NOMO-1 treated with DMSO at 0.1 percent for 48 hours (cell line): ENCODE results near the gene ARHGEF11.

Experiments used
- DNase-seq: peaks from one replicate; lab custom pipeline; 2025; ENCODE audit not compliant: unreplicated experiment; lab: John Stamatoyannopoulos, UW

The ARHGEF11 gene

DNA sequence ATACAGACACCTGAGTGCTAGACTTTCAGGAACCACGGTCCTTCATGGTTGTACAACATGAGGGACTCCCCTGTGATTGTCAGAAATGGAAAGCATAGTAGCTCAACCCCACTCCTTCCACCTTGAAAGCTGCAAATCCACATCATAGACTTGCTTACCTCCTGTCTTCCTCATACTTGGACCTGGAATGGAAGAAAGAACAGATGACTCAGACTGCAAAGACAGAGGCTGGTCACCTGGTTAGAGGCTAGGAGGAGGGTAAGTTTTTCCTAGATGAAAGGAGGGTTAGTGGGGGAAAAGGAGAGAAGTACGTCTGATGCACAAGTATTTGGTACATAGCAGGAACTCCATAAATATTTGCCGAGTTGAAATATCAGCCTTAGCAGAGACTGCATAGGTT, 87.9 kb downstream of the ARHGEF11 start:
- no peak for DNase-seq

DNA sequence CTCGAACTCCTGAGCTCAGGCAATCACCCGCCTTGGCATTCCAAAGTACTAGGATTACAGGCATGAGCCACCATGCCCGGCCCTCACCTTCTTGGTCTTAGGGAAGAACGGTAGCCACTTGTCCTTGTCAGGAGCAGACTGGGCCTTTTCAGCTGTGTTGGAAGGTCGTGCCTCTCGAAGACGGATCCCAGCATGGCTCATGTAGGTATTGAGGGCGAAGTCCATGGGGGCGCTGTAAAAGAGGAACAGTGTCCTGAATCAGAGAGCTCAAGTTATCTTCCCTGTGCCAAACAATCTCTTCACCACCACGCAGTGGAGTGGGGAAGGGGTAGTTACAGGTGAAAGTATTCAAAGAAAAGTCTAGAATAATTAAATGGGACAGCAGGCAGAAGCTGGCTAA, 89.2 kb downstream of the ARHGEF11 start:
- no peak for DNase-seq

- DNase-seq = no peak
These were observed 92.0 kb downstream of the ARHGEF11 start for GRCh38 chr1:156953571-156953970.

DNA sequence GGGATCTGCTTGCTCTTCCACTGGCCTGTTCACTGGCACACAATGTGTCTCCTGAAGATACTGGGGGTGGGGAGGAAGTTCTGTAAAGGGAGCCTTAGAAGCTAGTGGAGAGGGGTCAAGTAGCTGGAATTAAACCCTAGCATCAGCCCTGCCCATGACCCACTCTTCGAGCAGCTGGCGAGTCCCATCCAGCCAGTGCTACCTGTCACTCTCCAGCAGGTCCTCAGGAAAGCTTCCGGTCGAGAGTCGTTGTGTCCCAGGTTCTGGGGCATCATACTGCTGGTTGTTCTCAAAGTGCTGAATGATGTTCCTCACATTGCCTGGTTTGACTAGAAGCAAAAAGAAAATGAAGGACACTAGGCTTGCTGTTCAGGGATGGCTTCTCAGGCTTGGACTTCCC, 94.2 kb downstream of the ARHGEF11 start:
- no peak for DNase-seq

- DNase-seq = no peak
These were observed 96.4 kb downstream of the ARHGEF11 start for GRCh38 chr1:156949127-156949526.

- no peak for DNase-seq
These were observed 96.8 kb downstream of the ARHGEF11 start for GRCh38 chr1:156948708-156949107.

DNA sequence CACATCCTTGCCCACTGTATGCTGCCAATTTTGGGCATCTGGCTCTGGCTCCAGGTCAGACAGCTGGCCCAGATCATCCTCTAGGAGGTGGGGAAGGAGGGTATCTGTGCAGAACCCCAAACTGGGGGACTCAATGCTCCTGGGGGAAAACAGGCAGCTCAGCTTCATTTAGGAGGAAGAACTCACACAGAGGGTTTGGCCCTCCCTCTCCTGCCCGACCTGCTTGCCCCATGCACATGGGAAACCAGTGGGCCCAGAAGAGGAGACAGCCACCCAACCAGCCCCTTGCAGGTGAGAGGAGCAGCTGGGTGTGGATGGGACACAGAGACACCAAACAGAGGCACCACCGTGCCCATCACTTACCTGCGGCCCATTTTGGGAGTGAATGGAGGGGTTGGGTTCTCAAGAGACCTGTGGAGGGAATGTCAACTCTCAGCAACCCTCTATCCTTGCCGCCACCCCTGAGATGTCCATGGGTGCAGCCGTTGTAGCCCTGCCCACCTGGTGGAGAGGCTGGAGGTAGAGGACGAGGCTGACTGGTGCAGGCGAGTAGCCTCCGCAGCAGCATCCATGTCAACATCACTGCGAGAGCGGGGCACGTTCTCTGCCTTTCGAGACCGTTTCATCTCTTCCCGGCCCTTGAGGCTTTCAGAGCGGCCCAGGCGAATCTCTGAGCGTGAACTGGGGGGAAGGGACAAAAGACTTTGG, 97.6 kb downstream of the ARHGEF11 start:
- DNase-seq = no peak

DNA sequence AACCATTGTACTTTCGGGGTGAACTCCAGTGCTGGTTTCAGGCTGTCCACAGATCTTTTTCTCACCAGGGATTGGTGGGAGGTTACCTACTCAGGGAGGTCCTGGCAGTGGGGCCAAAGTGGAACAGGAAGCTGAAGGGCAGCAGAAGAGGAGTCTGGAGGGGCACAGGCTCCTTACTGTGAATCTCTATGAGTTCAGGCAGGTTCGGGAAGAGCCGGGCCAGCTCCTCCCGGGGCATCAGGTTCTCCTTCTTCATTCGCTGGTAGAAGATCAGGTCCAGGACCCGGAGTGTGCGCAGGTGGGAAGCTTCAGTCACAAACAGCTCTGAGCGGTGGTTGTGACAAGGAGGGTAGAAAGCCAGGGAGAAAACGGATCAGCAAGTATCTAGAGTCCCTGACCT, 98.4 kb downstream of the ARHGEF11 start:
- no peak for DNase-seq

DNA sequence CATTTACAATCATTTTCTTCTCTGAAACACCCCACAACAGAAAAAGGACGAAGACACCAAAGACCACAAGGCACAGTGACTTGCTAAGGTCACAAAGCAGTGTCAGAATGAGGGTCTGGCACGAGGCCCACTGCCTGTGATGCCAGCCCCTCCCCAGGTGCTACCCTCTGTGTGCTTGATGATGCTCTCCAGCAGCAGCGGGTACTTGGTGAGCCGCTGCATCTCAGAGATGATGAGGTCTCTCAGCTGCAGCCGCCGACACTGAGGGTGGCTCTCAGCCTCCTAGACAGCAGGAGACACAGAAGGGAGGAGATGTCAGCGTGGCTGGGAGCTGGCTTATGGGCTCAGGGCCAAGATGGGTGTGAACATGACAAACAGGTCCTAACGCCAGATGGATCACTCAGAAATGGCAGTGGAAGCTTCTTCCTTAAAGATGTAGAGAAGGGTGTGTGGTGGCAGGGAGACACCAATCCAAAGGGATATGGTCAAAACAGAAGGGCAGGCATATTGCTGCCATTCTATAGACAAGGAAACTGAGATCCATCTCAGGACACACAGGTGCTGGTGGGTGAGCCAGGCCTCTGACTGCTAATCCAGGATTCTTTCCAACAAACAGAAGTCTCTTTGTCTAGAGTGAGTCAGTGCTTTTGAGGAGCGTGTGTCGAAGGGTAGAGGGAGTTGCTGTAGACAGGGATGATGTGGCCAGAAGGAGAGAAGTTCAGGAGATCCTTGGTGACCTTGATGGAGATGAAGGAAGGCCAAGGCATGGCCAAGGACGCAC, 99.5 kb downstream of the ARHGEF11 start:
- DNase-seq = no peak

- no peak for DNase-seq
These were observed 100.7 kb downstream of the ARHGEF11 start for GRCh38 chr1:156944848-156945247.

- no peak for DNase-seq
These were observed 101.3 kb downstream of the ARHGEF11 start for GRCh38 chr1:156944268-156944667.

GRCh38 chr1:156943756-156944155, 101.8 kb downstream of the ARHGEF11 start:
- DNase-seq = no peak

DNA sequence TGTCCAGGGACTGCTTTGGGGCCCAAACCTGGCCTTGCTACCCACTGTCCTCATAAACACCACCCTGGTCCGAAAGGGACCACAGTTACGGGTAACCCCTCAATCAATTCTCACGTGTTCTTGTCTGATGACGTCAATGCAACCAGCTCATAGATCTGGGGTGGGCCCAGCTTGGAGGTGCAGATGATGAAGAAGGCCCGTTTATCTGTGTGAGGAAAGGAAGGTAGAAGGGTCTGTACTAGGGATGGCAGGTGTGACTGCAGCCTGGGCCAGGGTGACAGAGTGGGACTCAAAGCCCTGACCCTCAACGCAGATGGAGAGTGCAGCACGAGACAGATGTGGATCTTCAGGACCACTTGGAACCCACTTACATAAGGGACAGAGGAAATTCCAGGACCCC, 103.0 kb downstream of the ARHGEF11 start:
- DNase-seq = no peak

DNA sequence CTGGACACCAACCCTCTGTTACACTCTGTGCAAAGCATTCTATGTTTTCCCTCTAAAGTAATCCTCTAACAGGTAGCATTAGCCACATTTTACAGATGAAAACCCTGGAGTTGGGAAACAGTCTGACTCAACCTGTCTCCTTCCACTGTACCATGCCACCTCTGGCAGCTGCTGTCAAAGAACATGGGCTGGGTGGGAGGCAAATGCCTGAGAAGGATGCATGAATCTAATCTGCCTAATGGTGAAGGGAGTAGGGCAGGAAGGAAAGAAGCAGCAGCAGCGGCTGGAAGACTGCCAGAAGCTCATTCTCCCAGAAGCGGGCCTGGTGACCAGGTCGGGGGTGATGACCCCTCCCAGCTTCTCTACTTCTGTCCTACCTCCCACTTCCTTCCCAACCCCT, 103.4 kb downstream of the ARHGEF11 start:
- DNase-seq = no peak

- no peak for DNase-seq
These were observed 103.9 kb downstream of the ARHGEF11 start for GRCh38 chr1:156941675-156942074.

GRCh38 chr1:156939786-156940334, 105.7 kb downstream of the ARHGEF11 start:
- DNase-seq = no peak

DNA sequence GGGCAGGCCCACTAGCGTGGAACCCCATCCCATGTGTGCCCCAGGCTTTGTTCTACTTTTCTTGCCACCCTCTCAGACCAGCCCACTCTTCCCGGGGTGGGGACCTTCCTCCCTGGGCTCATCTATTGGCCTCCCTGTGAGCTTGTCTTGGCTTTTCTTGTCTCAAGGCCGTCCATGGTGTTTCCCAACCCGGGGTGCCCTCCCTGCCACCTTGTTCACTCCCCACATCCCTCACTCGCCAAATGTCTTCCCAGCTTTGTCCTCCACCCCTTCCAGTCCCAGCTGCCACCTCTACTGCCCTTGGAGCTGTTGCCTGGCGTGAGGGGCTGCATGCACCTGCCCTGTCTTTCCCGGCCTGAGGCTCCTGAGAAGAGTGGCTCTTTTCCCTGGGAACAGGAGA, 106.7 kb downstream of the ARHGEF11 start:
- DNase-seq = no peak

DNA sequence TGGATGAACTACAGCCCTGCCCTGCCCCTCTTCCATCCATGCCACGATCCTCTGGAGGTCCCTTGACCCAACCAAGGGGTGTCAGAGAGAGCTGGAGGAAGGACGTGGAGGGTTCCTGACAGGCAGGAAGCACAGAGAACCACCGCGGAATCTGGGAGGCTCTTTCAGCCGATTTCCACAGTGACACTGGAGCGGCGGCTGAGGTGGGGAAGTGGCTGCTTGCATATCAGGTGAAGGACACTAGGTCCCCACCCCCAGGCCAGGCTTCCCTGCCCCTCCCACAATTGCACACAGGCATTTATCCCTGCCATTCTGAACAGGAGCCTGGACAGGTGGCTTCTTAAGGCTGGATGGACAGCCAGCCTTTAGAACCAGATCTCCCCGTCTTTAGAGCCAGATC, 107.7 kb downstream of the ARHGEF11 start:
- no peak for DNase-seq

- DNase-seq = no peak
These were observed 108.8 kb downstream of the ARHGEF11 start for GRCh38 chr1:156936721-156937220.

- DNase-seq = no peak
These were observed 109.4 kb downstream of the ARHGEF11 start for GRCh38 chr1:156936191-156936590.

DNA sequence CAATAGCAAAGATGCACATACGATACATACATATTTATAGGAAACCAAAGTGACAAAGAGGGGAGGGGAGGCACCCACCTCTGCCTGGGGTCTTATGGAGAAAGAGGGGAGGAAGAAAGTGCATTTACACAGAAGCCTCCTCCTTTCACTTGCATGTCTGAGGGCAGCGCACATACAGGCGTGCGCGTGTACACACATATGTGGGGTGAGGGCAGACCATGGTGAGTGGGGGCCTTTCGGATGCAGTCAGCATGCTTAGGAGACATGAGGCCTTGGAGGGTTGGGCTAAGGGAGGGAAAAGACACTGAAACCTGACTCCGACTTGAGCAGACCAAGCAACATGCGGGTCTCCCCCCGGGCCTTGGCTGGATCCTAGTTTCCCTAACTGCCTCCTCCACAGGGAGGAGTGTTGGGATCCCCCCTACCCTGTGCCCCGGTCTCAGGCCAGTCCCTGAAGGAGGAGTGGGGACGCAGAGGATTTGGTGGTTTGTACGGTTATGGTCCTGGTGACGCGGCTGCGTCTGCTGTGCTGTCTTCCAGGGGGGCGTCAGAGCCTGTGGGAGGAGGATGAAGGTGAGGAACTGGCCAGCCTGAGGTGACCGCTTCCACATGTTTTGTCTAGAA, 109.9 kb downstream of the ARHGEF11 start:
- DNase-seq = no peak

DNA sequence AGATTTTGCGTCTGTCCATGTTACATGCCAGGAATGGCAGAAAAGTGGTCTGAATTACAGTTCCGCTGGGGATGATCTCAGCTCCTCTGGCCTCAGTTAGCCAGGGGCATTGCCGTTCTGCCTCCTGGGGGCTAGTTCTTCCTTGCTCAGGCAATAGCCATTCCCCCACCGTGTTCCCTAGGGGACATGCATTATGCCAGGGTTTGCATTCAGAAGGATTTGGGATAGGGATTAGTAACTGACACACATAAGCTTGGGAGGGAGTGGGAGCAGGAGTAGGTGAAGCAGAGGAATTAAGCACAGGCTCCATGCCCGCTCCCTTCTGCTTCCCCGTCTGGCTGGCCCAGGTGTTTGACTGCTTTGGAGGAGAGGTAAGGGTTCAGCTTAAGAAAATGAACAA, 112.4 kb downstream of the ARHGEF11 start:
- no peak for DNase-seq
